Transverse colon (tissue), 4 donors: ENCODE data around the gene CELSR1.
A peak's percentile ranks its signal among the peaks of the same experiment; 100 is the strongest.

Experiments used
- CTCF ChIP-seq, 5 experiments: fragments of 200-600 bp in 3 of 5; fragments of 450-650 bp in 2 of 5; sonication (generic) in 3 of 5; IDR thresholded peaks; 1 replicate in 2 of 5; 2 replicates in 3 of 5; pipeline ENCODE4 v1.5.1; 2016 to 2017; ENCODE audit warnings: antibody characterized with exemption in 5 of 5, inconsistent platforms in 3 of 5, mild to moderate bottlenecking in 2 of 5, moderate library complexity in 1 of 5
- POLR2A ChIP-seq: fragments of 450-650 bp; IDR thresholded peaks from one replicate; pipeline ENCODE4 v1.6.1; 2016; ENCODE audit warnings: antibody characterized with exemption, mild to moderate bottlenecking, moderate library complexity
- POLR2AphosphoS5 ChIP-seq, 3 donors: sonication (generic); formaldehyde crosslinking; IDR thresholded peaks; one replicate each; pipeline ENCODE4 v1.6.1; 2016; ENCODE audit warnings: antibody characterized with exemption in 3 of 3

GRCh38 chr22:46432164-46433068 is 105.0 kb downstream of the CELSR1 start:
- TF ChIP-seq POLR2A, result no peak
- no peak for TF ChIP-seq POLR2AphosphoS5 (IDR thresholded peaks at IDR 0.05)
- TF ChIP-seq CTCF (IDR thresholded peaks at IDR 0.05), result peak in 1 of 5 experiments; percentile 8
